Neural cell (in vitro differentiated cells): ENCODE data around the gene FAIM. TPM values are rescaled to one million over a fixed set of nuclear protein-coding genes. Genes with fewer than 3 reads are reported as not detected.
"Not testable (repeated sequence)": the region's sequence is repeated elsewhere in the genome, so short reads cannot be mapped to it uniquely, and the experiment has no call there.

Experiments used
- H2AFZ ChIP-seq: fragments of 200-600, 300-800 bp; sonication (generic), shearing (Covaris generic); 2 replicates; pipeline ENCODE4 v1.6.0; 2014; ENCODE audit warnings: low read depth, mild to moderate bottlenecking, antibody characterized with exemption, low read length, moderate library complexity
- H3F3A ChIP-seq: fragments of 200-600 bp; shearing (Covaris generic); 2 replicates; pipeline ENCODE4 v1.6.1; 2016; ENCODE audit warnings: mild to moderate bottlenecking, moderate library complexity, mixed read lengths, antibody characterized with exemption, low read length; ENCODE audit not compliant: insufficient read depth, poor library complexity, severe bottlenecking
- H3K27ac ChIP-seq: fragments of 200-600, 300-800 bp; sonication (generic), shearing (Covaris generic); 2 replicates; pipeline ENCODE4 v1.5.1; 2014; ENCODE audit warnings: mild to moderate bottlenecking, low read length, moderate library complexity
- H3K27me3 ChIP-seq: fragments of 300-800, 200-600 bp; sonication (generic), shearing (Covaris generic); 2 replicates; pipeline ENCODE4 v1.6.0; 2014; ENCODE audit warnings: mild to moderate bottlenecking, low read depth, low read length, moderate library complexity; ENCODE audit not compliant: insufficient read depth
- H3K36me3 ChIP-seq: fragments of 300-800, 200-600 bp; sonication (generic), shearing (Covaris generic); 2 replicates; pipeline ENCODE4 v1.5.1; 2014; ENCODE audit warnings: mild to moderate bottlenecking, antibody characterized with exemption, low read length, moderate library complexity; ENCODE audit not compliant: insufficient read depth
- H3K4me2 ChIP-seq: fragments of 300-800, 200-600 bp; sonication (generic), shearing (Covaris generic); 2 replicates; pipeline ENCODE4 v1.6.0; 2014; ENCODE audit warnings: mild to moderate bottlenecking, low read length
- H3K4me3 ChIP-seq: fragments of 300-800, 200-600 bp; sonication (generic), shearing (Covaris generic); 2 replicates; pipeline ENCODE4 v1.5.1; 2014; ENCODE audit warnings: mild to moderate bottlenecking, low read length, moderate library complexity
- H3K79me2 ChIP-seq: fragments of 200-600 bp; shearing (Covaris generic); replicated peaks from 2 replicates; pipeline ENCODE4 v1.6.0; 2014; ENCODE audit warnings: mild to moderate bottlenecking, low read length, moderate library complexity; ENCODE audit not compliant: insufficient read depth
- H3K9ac ChIP-seq: fragments of 300-800, 200-600 bp; sonication (generic), shearing (Covaris generic); 2 replicates; pipeline ENCODE4 v1.6.1; 2016; ENCODE audit warnings: mild to moderate bottlenecking, low read length, mixed read lengths
- H3K9me2 ChIP-seq: fragments of 200-600 bp; shearing (Covaris generic); 2 replicates; pipeline ENCODE4 v1.6.1; 2016; ENCODE audit warnings: mild to moderate bottlenecking, low read length, mixed read lengths; ENCODE audit not compliant: insufficient read depth
- H3K9me3 ChIP-seq: fragments of 200-600, 300-800 bp; sonication (generic), shearing (Covaris generic); 2 replicates; pipeline ENCODE4 v1.6.1; 2016; ENCODE audit warnings: mild to moderate bottlenecking, mixed run types, low read length, moderate library complexity, mixed read lengths
- H4K20me1 ChIP-seq: fragments of 200-600 bp; shearing (Covaris generic); 2 replicates; pipeline ENCODE4 v1.6.1; 2016; ENCODE audit warnings: mild to moderate bottlenecking, mixed run types; ENCODE audit not compliant: insufficient read depth
- CTCF ChIP-seq: fragments of 450-650 bp; IDR thresholded peaks from 2 replicates; pipeline ENCODE4 v1.5.1; 2014; ENCODE audit warnings: antibody characterized with exemption, mild to moderate bottlenecking, moderate library complexity; ENCODE audit not compliant: poor library complexity, severe bottlenecking
- EP300 ChIP-seq: fragments of 450-650 bp; conservative IDR thresholded peaks from 2 replicates; pipeline ENCODE4 v1.6.1; 2014; ENCODE audit warnings: antibody characterized with exemption, mild to moderate bottlenecking, moderate library complexity; ENCODE audit not compliant: poor library complexity, severe bottlenecking
- EZH2 ChIP-seq: fragments of 200-600, 300-800 bp; shearing (Covaris generic), sonication (generic); IDR thresholded peaks from 2 replicates; pipeline ENCODE4 v1.6.1; 2014; ENCODE audit warnings: antibody characterized with exemption, low read length, borderline replicate concordance, mild to moderate bottlenecking; ENCODE audit not compliant: insufficient read depth, poor library complexity, severe bottlenecking
- MXI1 ChIP-seq: fragments of 450-650 bp; conservative IDR thresholded peaks from 2 replicates; pipeline ENCODE4 v1.6.1; 2014; ENCODE audit warnings: antibody characterized with exemption, mild to moderate bottlenecking; ENCODE audit not compliant: poor library complexity, severe bottlenecking
- POLR2AphosphoS5 ChIP-seq: IDR thresholded peaks from 2 replicates; pipeline ENCODE4 v1.6.1; 2012
- RAD21 ChIP-seq: fragments of 450-650 bp; conservative IDR thresholded peaks from 2 replicates; pipeline ENCODE4 v1.6.1; 2014; ENCODE audit warnings: antibody characterized with exemption, mild to moderate bottlenecking, moderate library complexity
- REST ChIP-seq: IDR thresholded peaks from 2 replicates; pipeline ENCODE4 v1.6.1; 2012; ENCODE audit warnings: borderline replicate concordance
- SMC3 ChIP-seq: fragments of 450-650 bp; conservative IDR thresholded peaks from 2 replicates; pipeline ENCODE4 v1.6.1; 2014; ENCODE audit warnings: antibody characterized with exemption, mild to moderate bottlenecking, moderate library complexity; ENCODE audit not compliant: poor library complexity
- TAF1 ChIP-seq: IDR thresholded peaks from 2 replicates; pipeline ENCODE4 v1.6.1; 2012; ENCODE audit warnings: low read depth
- polyA plus RNA-seq: library from polyadenylated mRNA; depleted of rRNA; stranded (reverse); fragments of >200 nt; gene quantifications from 2 replicates; pipeline ENCODE4 v1.2.3, GENCODE V29; 2014

The FAIM gene
- polyA plus RNA-seq, 1 donor from 2014 or later = 3.1 TPM

- no peaks in the 10 kb centered on the region for H3K9me3 ChIP-seq
- no peaks in the 10 kb centered on the region for H3F3A ChIP-seq
- no peak overlapping the region for H2AFZ ChIP-seq
- no peak overlapping the region for H3K4me3 ChIP-seq
- H4K20me1 ChIP-seq = no peaks in the 10 kb centered on the region
- no peaks in the 10 kb centered on the region for H3K36me3 ChIP-seq
- no peaks in the 10 kb centered on the region for H3K9me2 ChIP-seq
- TF ChIP-seq SMC3 = no peak
- no peak for TF ChIP-seq TAF1
- TF ChIP-seq POLR2AphosphoS5 = no peak
- no peak for TF ChIP-seq CTCF
- no peak for TF ChIP-seq EZH2
- TF ChIP-seq REST = no peak
- TF ChIP-seq MXI1 = no peak
- TF ChIP-seq RAD21 = no peak
- TF ChIP-seq EP300 = no peak
- no peak overlapping the region for H3K9ac ChIP-seq
- no peak overlapping the region for H3K4me2 ChIP-seq
- H3K27ac ChIP-seq = no peak overlapping the region
- H3K79me2 ChIP-seq = no peaks in the 10 kb centered on the region
- H3K27me3 ChIP-seq = no peaks in the 10 kb centered on the region
Observed at GRCh38 chr3:138600100-138600745, 8.3 kb upstream of the FAIM start.

DNA sequence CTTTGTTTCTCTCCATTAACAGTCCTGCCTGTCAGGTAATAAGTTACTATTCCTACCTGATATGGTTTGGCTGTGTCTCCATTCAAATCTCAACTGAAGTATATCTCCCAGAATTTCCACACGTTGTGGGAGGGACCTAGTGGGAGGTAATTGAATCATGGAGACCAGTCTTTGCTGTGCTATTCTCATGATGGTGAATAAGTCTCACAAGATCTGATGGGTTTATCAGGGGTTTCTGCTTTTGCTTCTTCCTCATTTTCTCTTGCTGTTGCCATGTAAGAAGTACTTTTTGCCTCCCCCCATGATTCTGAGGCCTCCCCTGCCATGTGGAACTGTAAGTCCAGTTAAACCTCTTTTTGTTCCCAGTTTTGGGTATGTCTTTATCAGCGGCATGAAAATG, 6.9 kb upstream of the FAIM start:
- H3F3A ChIP-seq, H3K9me3 ChIP-seq, H3K4me2 ChIP-seq, H3K9me2 ChIP-seq, H3K4me3 ChIP-seq, H2AFZ ChIP-seq, H3K27ac ChIP-seq, H3K27me3 ChIP-seq, H4K20me1 ChIP-seq, H3K36me3 ChIP-seq, H3K79me2 ChIP-seq, H3K9ac ChIP-seq: not testable (repeated sequence)

- peaks cover 13% of the 10 kb centered on the region for H3K27me3 ChIP-seq
- not testable (repeated sequence) for H3K9ac ChIP-seq, H3K9me3 ChIP-seq, H4K20me1 ChIP-seq, H3K36me3 ChIP-seq, H3F3A ChIP-seq, H3K4me2 ChIP-seq, H3K79me2 ChIP-seq, H3K4me3 ChIP-seq, H2AFZ ChIP-seq, H3K27ac ChIP-seq, H3K9me2 ChIP-seq
Observed at GRCh38 chr3:138604106-138604595, 4.4 kb upstream of the FAIM start.
